Measurements from ENCODE around the gene CWF19L1. TPM values are rescaled to one million over a fixed set of nuclear protein-coding genes. Genes with fewer than 3 reads are reported as not detected.

Gene CWF19L1
- total and polyA plus RNA-seq, 2 donors (not counting 3 experiments of a cell fraction or from before 2014, with no cell fraction given): 11.5 to 29.9 TPM

GRCh38 chr10:100238429-100238828 is 29.0 kb downstream of the CWF19L1 start:
- ChIA-PET CTCF (no interaction called here), POLR2A (no interaction called here)
- Histone ChIP-seq H2AFZ (ENCODE audit: low read depth, low read length) (no peak overlapping the region), H3K36me3 (ENCODE audit: control insufficient read depth in 2 of 2, extremely low read depth in 1 of 2, insufficient read depth in 2 of 2, low read length in 2 of 2) (peaks cover 7 to 15% of the 10 kb centered on the region in 2 experiments), H3K9me3 (replicated peaks; ENCODE audit: control insufficient read depth, insufficient read depth, low read length) (no peaks in the 10 kb centered on the region), H4K20me1 (replicated peaks; ENCODE audit: control insufficient read depth, extremely low read depth, insufficient read depth, low read length) (no peaks in the 10 kb centered on the region), H3K9ac (replicated peaks; ENCODE audit: extremely low read depth, insufficient read depth, low read length) (no peak overlapping the region), H3K4me1 (ENCODE audit: control insufficient read depth, extremely low read depth, insufficient read depth, low read length) (no peaks in the 10 kb centered on the region), H3K27ac (ENCODE audit: insufficient read depth, low read depth, low read length) (no peak overlapping the region), H3K4me3 (replicated peaks in 1 of 3; ENCODE audit: insufficient read depth in 1 of 3, low read depth in 1 of 3, low read length in 3 of 3) (no peak overlapping the region), H3K9me1 (replicated peaks; ENCODE audit: control insufficient read depth, extremely low read depth, insufficient read depth, low read length) (no peaks in the 10 kb centered on the region), H3K27me3 (ENCODE audit: control insufficient read depth in 2 of 2, insufficient read depth in 2 of 2, low read length in 2 of 2) (no peaks in the 10 kb centered on the region), H3K4me2 (ENCODE audit: insufficient read depth, low read length) (no peak overlapping the region), H3K79me2 (ENCODE audit: control insufficient read depth, insufficient read depth, low read length) (no peaks in the 10 kb centered on the region)
- no peak for DNase-seq (ENCODE audit: low read depth, low spot score)
- dilution Hi-C loops (cut with MboI; ENCODE audit: extremely low pct_ligation_motif_present, low sequenced_read_pairs): no loop called here
- no TSS peak for BruUV-seq (replicated peaks)
- no peak for FAIRE-seq
- intact Hi-C loops (cut with micrococcal nuclease): no loop called here
- TF ChIP-seq FOS (IDR thresholded peaks at IDR 0.05; ENCODE audit: borderline replicate concordance, insufficient read depth, low read length) (no peak), POLR2A (IDR thresholded peaks at IDR 0.05; ENCODE audit: low read depth, low read length) (no peak), EZH2 (IDR thresholded peaks at IDR 0.05; ENCODE audit: borderline replicate concordance, low read depth, low read length, severe bottlenecking) (no peak), MYC (IDR thresholded peaks at IDR 0.05; ENCODE audit: low read depth, low read length) (no peak), POLR2AphosphoS5 (IDR thresholded peaks at IDR 0.05; ENCODE audit: insufficient read depth, low read depth, low read length) (no peak), GATA2 (IDR thresholded peaks at IDR 0.05; ENCODE audit: insufficient read depth, insufficient read length, low read depth, low read length) (no peak), JUN (IDR thresholded peaks at IDR 0.05; ENCODE audit: borderline replicate concordance, insufficient read depth, insufficient read length, low read depth) (no peak)
- TF ChIP-seq, protein P1, sequence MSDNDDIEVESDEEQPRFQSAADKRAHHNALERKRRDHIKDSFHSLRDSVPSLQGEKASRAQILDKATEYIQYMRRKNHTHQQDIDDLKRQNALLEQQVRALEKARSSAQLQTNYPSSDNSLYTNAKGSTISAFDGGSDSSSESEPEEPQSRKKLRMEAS (IDR thresholded peaks at IDR 0.05; ENCODE audit: insufficient read depth, insufficient read length): no peak
- TF ChIP-seq, protein P2, sequence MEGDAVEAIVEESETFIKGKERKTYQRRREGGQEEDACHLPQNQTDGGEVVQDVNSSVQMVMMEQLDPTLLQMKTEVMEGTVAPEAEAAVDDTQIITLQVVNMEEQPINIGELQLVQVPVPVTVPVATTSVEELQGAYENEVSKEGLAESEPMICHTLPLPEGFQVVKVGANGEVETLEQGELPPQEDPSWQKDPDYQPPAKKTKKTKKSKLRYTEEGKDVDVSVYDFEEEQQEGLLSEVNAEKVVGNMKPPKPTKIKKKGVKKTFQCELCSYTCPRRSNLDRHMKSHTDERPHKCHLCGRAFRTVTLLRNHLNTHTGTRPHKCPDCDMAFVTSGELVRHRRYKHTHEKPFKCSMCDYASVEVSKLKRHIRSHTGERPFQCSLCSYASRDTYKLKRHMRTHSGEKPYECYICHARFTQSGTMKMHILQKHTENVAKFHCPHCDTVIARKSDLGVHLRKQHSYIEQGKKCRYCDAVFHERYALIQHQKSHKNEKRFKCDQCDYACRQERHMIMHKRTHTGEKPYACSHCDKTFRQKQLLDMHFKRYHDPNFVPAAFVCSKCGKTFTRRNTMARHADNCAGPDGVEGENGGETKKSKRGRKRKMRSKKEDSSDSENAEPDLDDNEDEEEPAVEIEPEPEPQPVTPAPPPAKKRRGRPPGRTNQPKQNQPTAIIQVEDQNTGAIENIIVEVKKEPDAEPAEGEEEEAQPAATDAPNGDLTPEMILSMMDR (IDR thresholded peaks at IDR 0.05; ENCODE audit: extremely low read depth in 1 of 2, insufficient read depth in 1 of 2, low read depth in 1 of 2, low read length in 2 of 2): no peak

Measured in endothelial cell of umbilical vein (primary cell).